T47D (cell line): ENCODE data around the gene TEKT5.

Experiments used
- DNase-seq, 2 experiments: peaks; one replicate each; pipeline versions ENCODE4 v3.0.0 to v3.0.0-alpha.2; 2011 to 2012; ENCODE audit warnings: low read depth in 1 of 2, low spot score in 1 of 2
- JUND ChIP-seq: IDR thresholded peaks from 2 replicates; pipeline ENCODE4 v1.6.1; 2012; ENCODE audit warnings: low read depth
- in situ Hi-C: cut with HindIII; loops from 2 replicates; pipeline ENCODE4 v1.10.0; 2016; ENCODE audit warnings: low sequenced_read_pairs, low pct_unique_long_range_greater_than_20kb

Gene TEKT5

DNA sequence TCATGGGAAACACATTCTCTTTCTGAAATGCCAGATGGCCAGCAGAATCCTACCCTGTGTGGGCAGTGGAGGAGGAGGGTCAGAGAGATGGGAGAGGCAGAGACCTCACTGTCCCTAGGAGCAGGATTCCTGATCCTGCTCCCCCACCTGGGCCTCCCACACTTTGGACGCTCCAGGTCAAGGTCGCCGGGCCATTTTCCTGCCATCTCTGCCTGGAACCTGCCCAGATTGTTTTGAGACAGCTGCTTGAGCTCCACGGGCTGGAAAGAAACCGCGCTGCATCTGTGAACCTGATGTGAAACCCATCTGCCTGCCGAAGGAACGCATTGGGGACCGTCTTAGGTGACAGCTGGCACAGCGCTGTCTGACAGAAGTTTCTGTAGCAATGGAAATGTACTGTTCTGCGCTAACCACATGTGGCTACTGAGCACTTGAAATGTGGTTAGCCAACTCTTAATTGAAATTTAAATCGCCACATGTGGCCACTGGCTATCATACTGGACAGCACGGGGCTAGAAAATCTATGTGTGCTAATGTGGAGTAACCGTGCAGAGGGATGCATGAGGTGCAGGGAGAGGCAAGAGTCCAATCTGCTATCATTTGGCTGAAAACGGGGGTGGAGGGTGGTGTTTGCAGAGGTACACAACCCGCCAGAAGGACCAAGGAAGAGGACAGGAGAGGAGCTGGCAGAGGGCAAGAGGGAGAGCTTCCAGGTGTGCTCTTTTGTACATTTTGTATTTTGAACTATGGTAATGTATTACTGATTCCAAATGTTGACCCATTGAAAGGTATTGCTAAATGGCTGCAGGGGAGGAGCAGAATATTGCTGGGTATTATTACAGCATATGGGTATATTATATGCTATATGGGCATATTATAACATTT lies 33.5 kb upstream of the TEKT5 start:
- TF ChIP-seq JUND = no peak
- in situ Hi-C loops = no loop called here
- DNase-seq = no peak

DNA sequence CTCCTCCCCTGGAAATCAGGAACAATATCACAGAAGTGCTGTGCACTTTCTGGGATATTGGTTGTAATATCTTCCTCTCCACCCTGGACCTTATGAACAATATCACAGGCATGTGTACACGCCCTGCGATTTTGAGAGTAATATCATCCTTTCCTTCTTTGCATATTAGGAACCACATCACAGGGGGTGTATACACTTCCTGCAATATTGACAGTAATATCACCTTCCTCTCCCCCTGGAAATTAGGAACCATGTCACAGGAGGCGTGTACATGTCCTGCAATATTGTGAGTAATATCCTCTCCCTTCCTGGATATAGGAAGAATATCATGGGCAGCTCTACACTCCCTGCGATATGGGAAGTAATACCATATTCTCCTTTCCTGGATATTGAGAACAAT lies 14.2 kb upstream of the TEKT5 start:
- in situ Hi-C loops = no loop called here
- no peak for DNase-seq
- TF ChIP-seq JUND = no peak

DNA sequence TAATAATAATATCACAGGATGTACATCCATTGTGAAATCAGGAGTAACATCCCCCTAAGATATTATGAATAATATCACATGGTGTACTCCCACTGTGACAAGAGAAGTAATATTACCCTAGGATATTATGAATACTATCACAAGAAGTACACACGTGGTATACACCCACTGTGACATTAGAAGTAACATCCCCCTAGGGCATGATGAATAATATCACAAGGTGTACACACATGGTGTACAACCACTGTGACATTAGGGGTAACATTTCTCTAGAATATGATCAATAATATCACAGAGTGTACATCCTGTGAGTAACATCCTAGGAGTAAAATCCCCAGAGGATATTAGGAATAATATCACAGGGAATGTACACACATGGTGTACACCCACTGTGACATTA lies 5.0 kb upstream of the TEKT5 start:
- in situ Hi-C loops = no loop called here

DNA sequence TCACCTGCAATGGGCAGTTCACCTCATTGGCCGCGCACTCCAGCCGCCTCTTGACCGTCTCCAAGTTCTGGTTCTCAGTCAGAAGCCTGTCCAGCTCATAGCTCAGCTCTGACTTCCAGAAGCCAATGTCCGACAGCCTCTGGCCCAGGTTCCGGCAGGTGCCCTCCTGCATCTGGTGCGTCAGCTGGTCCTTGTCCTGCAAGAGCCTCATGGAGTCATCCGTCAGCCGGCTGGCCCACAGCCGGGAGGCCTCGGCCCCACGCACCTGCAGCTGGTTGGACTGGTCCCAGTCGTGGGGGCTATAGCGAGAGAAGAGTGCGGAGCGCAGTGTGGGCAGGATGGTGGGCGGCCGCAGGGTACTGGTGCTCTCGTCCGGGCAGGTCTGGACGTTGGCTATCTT lies 424 bp downstream of the TEKT5 start:
- TF ChIP-seq JUND = no peak
- in situ Hi-C loops = no loop called here
- no peak for DNase-seq

More for the DNA sequence above, 5.0 kb upstream of the TEKT5 start:
- DNase-seq = no peak
- no peak for TF ChIP-seq JUND

DNA sequence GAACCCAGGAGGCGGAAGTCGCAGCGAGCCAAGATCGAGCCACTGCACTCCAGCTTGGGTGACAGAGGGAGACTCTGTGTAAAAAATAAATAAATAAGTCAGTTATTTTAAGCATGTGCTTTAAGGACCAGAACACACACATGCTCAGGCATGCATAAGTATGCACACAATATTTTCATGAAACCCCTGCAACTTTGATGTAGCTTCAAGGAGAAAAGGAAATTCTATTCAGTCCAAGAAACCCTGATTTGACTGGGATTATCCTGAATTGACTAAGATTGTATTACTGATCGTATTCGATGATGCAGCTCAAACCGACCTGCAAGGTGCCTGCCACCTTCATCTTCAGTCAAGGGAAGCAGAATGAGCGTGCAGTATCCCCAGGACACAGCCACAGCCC lies 841 bp downstream of the TEKT5 start:
- TF ChIP-seq JUND = no peak
- in situ Hi-C loops = no loop called here

DNA sequence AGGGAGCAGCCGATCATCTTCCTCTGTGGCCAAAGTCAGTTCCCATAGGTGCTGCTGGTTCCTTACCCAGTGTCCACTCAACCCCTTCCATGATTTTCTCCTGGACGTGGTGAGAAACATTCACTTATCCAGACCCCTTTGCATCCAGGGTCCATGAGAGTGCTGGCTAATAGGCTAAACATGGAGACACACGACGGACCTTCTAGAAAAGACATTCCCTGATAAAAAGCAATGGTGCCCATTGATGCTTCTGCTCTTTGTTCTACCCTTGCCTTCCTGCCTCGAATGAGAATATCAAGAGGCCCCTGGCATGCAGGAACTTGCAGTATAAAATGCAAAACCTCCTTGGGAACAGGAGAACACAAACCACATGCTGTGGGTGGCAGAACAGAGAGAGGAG lies 2.3 kb downstream of the TEKT5 start:
- in situ Hi-C loops = no loop called here
- DNase-seq = no peak
- no peak for TF ChIP-seq JUND

More for the DNA sequence above, 841 bp downstream of the TEKT5 start:
- DNase-seq = no peak

DNA sequence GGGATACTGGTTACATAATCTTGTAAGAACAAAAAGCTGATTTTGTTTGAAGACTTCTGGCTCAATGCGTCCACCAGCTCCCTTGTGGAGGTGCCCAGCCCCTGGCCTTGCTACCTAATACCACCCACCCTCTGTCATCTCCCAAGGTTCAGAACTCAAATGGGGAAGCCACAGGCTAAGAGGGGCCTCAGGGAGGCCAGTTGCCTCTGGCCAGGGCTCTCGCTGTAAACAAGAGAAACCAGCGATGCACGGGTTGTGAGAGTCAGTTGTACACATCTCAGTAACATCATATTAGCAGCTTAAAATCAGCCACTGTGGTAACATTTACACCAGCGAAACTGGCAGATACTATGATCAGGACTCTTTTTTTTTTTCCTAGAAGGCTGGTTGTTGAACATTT lies 6.0 kb downstream of the TEKT5 start:
- DNase-seq = no peak
- in situ Hi-C loops = no loop called here
- no peak for TF ChIP-seq JUND

DNA sequence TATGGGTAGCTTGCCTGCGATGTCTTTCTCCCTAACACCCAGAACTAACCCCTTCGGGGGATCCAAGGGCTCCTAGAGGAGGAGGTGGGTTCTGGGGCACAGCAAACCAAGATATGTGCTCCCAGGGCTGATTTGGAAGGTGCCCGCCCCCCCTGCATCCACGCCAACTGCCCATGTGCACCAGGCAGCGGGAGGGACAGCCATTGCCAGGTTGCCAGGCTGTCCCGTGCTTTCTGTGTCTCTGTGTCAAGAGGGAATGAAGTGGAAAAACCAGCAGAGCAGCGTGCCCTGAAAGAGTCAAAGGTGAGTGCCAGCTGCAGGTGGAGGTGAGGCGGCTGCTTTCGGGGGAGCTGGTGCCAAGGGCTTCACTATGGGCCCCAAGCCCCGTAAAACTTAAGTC lies 6.4 kb downstream of the TEKT5 start:
- in situ Hi-C loops = no loop called here
- peak; percentile 45 to 90 for DNase-seq
- no peak for TF ChIP-seq JUND

DNA sequence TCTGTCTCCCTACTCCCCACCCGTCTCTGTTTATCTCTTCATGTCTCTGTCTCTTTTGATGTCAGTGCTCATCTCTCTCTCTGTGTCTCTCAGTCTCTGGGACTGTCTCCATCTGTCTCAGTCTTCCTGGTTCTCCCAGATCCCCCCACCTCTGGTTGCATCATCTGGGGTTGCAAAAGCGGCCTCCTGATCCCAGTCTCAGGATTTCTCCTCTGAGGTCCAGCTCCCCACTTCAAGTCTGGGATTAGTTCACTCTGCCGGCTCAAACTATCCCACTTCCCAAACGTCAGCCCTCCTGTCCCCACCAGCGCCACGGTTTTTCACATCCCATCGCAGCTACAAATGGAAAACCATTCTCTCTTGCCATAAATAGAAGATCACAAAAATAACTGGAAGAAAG lies 9.0 kb downstream of the TEKT5 start:
- no peak for TF ChIP-seq JUND
- no peak for DNase-seq
- in situ Hi-C loops = no loop called here

DNA sequence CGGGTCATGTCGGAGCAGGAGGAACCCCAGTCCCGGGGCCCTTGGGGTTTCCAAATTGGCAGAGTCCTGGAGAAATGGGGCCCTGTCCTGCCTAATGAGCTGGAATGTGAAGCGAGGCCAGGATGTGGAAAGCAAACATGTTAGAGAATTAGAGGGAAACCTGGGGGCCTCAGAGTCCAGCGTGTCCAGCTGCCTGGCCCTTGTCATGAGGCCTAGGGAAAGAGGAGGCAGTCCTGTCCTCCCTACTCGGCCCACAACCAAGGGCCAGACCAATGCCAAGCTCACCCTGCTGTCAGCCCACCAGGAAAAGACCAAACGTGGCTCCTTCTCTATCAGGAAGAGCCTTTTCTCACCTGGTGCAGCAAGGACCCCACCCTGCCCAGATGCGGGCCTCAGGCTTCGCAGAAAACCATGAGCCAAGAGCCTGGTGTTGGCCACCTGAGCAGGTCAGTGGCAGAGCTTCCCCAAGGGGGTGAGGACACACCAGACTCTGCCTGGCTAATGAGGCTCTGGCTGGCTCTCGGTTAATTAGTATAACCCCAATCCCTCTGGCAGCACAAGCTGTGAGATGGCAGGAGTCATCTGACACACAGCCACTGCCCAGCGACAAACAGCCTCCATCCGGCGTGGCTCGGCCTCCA lies 10.1 kb downstream of the TEKT5 start:
- in situ Hi-C loops = no loop called here
- DNase-seq = no peak
- TF ChIP-seq JUND = no peak

DNA sequence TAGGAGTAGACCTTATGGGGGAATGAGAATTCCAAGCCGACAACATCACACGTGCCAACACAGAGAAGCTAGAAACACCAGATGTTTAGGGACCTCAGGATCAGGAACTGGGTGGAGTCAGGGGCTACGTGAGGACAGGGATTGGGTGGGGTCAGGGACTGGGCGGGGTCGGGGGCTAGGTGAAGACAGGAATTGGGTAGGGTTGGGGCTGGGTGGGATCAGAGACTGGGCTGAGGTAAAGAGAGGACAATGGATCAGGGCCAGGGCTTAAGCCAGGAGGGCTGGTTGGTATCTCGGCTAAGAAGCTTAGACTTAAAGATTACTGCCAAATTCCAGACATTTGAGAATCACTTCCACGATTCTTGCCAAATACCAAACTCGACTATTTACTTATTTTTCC lies 11.6 kb downstream of the TEKT5 start:
- DNase-seq = peak in 1 of 2 experiments; percentile 17
- TF ChIP-seq JUND = no peak

DNA sequence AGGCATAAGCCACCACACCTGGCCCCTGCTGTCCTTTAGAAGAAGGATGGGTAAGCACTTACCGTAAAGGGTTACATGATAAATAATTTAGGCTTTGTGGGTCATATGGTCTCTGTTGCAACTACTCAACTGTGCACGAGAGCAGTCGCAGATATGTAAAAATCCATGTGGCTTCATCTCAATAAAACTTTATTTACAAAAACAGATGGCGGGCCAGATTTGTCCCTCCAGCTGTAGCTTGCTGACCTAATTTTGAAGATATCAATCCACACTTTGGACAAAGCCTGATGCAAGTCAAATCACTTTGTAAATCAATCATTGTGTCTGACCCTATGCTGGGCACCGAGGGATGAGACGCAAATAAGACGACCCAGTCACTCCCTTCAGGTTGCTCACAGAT lies 12.1 kb downstream of the TEKT5 start:
- no peak for TF ChIP-seq JUND
- DNase-seq = no peak
- in situ Hi-C loops = no loop called here

More for the DNA sequence above, 11.6 kb downstream of the TEKT5 start:
- in situ Hi-C loops = no loop called here
